Measurements from ENCODE around the gene CRTAC1. TPM values are rescaled to one million over a fixed set of nuclear protein-coding genes. Genes with fewer than 3 reads are reported as not detected.

The CRTAC1 gene
- total RNA-seq, 4 donors from 2014 or later: 1.4 to 3.5 (median 2.3) TPM

DNA sequence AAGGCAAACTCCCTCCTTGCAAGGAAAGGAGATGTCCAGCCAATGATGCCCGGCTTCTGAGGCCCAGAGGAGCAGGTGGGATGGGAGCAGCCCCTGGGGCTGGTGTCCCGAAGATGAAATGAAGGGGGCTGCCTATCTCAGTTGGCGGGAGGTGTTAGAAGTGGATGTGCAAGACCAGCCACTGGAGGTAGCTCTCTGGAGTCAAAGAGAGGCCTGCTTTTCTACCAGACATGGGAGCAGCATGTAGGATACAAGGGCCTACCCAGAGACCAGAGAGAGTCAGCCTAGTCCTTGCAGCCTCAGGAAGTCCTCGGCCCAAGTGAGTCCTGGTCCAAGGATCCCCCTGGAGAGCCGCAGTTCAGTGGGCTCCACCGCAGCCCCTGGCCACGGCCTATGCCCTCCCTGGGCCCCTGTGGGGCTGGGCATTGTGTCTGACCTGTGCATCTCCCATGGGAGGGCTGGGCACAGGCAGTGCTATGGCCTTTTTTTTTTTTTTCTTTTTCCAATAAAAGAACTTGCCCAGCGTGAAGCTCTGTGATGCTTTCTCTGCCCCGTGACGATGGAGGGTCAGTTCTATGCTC lies 163.1 kb downstream of the CRTAC1 start:
- no peak overlapping the region for H3K4me3 ChIP-seq (ENCODE audit: low read depth, poor library complexity, severe bottlenecking)
- TF ChIP-seq, protein P1, sequence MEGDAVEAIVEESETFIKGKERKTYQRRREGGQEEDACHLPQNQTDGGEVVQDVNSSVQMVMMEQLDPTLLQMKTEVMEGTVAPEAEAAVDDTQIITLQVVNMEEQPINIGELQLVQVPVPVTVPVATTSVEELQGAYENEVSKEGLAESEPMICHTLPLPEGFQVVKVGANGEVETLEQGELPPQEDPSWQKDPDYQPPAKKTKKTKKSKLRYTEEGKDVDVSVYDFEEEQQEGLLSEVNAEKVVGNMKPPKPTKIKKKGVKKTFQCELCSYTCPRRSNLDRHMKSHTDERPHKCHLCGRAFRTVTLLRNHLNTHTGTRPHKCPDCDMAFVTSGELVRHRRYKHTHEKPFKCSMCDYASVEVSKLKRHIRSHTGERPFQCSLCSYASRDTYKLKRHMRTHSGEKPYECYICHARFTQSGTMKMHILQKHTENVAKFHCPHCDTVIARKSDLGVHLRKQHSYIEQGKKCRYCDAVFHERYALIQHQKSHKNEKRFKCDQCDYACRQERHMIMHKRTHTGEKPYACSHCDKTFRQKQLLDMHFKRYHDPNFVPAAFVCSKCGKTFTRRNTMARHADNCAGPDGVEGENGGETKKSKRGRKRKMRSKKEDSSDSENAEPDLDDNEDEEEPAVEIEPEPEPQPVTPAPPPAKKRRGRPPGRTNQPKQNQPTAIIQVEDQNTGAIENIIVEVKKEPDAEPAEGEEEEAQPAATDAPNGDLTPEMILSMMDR (IDR thresholded peaks at IDR 0.05): no peak
- TF ChIP-seq POLR2A (IDR thresholded peaks at IDR 0.05): no peak
- 89 to 90% methylated on average over 10 of the region's 10 CpGs for WGBS, 2 donors
- intact Hi-C loops (cut with DNase I; ENCODE audit: low total_unique reads): no loop called here
- DNase-seq (ENCODE audit: low spot score in 2 of 2): no peak

DNA sequence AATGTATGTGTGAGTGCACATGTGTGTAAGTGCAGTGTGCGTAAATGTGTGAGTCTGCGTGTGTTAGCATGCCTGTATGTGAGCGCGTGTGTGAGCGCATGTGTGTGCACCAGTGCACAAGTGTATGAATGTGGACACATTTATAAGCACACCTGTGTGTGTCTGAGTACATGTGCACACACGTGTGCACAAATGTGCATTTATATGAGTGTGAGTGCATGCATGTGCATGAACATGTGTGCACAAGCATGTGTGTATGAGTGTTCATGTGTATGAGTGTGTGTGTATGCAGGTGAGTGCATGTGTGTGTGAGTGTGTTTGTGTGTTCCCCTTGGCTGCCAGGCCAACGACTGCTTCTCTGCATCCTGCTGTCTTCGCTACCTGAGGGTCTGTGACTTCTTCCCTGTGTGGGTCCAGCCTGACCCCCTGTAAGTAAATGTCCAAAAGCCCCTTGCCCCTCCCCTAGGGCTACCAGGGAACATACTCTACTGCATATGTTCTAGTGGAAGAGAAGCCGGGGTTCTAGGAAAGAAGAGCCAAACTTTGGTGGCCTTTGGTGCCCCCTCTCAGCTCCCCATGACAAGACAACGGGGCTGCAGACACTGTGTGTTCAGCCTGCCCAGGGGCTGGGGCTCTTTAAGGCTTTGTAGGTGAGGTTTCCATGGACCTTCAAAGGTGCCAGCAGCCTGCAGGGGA lies 163.7 kb downstream of the CRTAC1 start:
- intact Hi-C loops (cut with DNase I; ENCODE audit: low total_unique reads): no loop called here
- WGBS, 2 donors: 93 to 95% methylated on average over 9 to 10 of the region's 10 CpGs

DNA sequence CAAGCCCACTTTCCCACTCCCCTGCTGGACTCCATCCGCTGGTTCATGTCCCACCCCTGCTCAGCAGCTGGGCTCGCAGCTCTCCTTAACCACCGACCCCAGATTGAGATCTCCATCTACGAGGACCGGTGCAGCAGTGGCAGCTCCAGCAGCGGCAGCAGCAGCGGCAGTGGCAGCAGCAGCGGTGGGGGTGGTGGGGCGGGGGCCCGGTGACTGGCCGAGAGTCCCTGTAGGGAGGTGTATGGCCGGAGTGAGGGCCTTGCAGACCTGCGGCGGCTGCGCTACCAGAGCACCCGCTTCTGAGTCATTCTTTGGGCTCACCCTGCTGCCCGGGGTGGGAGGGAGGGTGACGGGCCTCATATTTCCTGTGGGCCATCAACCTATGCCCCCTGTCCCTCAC lies 164.9 kb downstream of the CRTAC1 start:
- WGBS, 2 donors: 67 to 85% methylated on average over 12 to 18 of the region's 18 CpGs
- no peak for TF ChIP-seq POLR2A (IDR thresholded peaks at IDR 0.05)
- TF ChIP-seq, protein P1 (IDR thresholded peaks at IDR 0.05): no peak
- intact Hi-C loops (cut with DNase I; ENCODE audit: low total_unique reads): no loop called here
- DNase-seq (ENCODE audit: low spot score in 2 of 2): no peak
- no peak overlapping the region for H3K4me3 ChIP-seq (ENCODE audit: low read depth, poor library complexity, severe bottlenecking)

More for the DNA sequence above, 163.7 kb downstream of the CRTAC1 start:
- no peak for TF ChIP-seq POLR2A (IDR thresholded peaks at IDR 0.05)
- TF ChIP-seq, protein P1 (IDR thresholded peaks at IDR 0.05): no peak
- DNase-seq (ENCODE audit: low spot score in 2 of 2): no peak
- H3K4me3 ChIP-seq (ENCODE audit: low read depth, poor library complexity, severe bottlenecking): no peak overlapping the region

DNA sequence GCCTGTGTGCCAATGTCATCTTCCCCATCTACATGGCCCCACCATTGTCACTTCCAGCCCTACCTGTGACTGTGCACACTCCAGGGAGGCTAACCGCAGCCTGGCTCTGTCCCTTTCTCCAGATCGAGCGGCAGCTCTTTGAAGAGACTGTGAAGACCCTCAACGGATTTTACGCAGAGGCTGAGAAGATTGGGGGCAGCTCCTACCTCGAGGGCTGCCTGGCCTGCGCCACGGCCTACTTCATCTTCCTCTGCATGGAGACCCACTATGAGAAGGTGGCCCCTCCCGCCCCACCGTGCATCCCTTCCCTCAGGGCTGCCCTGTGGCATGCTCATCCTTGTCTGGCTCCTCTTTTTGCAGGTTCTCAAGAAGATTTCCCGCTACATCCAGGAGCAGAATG lies 166.6 kb downstream of the CRTAC1 start:
- intact Hi-C loops (cut with DNase I; ENCODE audit: low total_unique reads): no loop called here
- TF ChIP-seq, protein P1 (IDR thresholded peaks at IDR 0.05): no peak
- DNase-seq (ENCODE audit: low spot score in 2 of 2): no peak
- H3K4me3 ChIP-seq (ENCODE audit: low read depth, poor library complexity, severe bottlenecking): no peak overlapping the region
- 90 to 95% methylated on average over 11 of the region's 11 CpGs for WGBS, 2 donors

DNA sequence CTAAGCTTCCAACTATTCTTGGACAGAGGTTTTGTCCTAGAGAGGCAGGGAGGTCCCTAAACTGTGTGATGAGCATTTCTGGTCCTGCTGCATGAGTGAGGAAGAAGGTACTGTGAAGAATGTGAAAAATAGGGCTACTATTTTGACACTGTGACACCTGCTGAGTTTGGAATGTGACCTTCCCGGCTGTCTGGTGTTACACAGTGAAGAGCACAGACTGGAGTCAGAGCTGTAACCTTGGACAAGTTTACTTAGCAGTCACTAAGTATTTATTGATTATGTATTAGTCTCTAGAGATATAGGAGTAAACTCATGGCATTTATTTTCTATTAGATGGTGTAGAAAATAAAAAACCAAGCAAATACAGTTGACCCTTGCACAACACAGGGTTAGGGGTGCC lies 168.5 kb downstream of the CRTAC1 start:
- DNase-seq (ENCODE audit: low spot score in 2 of 2): no peak
- 21 to 24% methylated on average over 1 of the region's 1 CpG for WGBS, 2 donors
- TF ChIP-seq, protein P1 (IDR thresholded peaks at IDR 0.05): no peak
- TF ChIP-seq POLR2A (IDR thresholded peaks at IDR 0.05): no peak
- intact Hi-C loops (cut with DNase I; ENCODE audit: low total_unique reads): no loop called here
- H3K4me3 ChIP-seq (ENCODE audit: low read depth, poor library complexity, severe bottlenecking): no peak overlapping the region

All from lower leg skin (tissue), 4 donors.